ENCODE data around the gene DDX11. TPM values are rescaled to one million over a fixed set of nuclear protein-coding genes. Genes with fewer than 3 reads are reported as not detected.
"Not testable (repeated sequence)": the region's sequence is repeated elsewhere in the genome, so short reads cannot be mapped to it uniquely, and the experiment has no call there.

Gene DDX11
- total RNA-seq, 2 donors from 2014 or later = 15.3 to 96.1 TPM

- H3K9me3 ChIP-seq; H3K4me1 ChIP-seq; H3K4me3 ChIP-seq; DNase-seq; H3K27ac ChIP-seq; H3K36me3 ChIP-seq; H3K9ac ChIP-seq (ENCODE audit: low read depth in 2 of 2, low read length in 2 of 2); intact Hi-C loops (cut with DNase I): not testable (repeated sequence)
- peaks cover 10% of the 10 kb centered on the region for H3K27me3 ChIP-seq
Observed at GRCh38 chr12:31116846-31117202, 43.2 kb downstream of the DDX11 start.

GRCh38 chr12:31117203-31118011 is 43.7 kb downstream of the DDX11 start:
- Histone ChIP-seq H3K9ac (ENCODE audit: low read depth in 2 of 2, low read length in 2 of 2) (peak overlapping the region in 1 of 2 donors; percentile 66), H3K4me3 (peak overlapping the region; percentile 37), H3K9me3 (no peaks in the 10 kb centered on the region), H3K4me1 (no peaks in the 10 kb centered on the region), H3K36me3 (no peaks in the 10 kb centered on the region), H3K27ac (no peak overlapping the region), H3K27me3 (peaks cover 10% of the 10 kb centered on the region)
- TF ChIP-seq CTCF (IDR thresholded peaks at IDR 0.05) = peak; percentile 50
- DNase-seq = peak; percentile 67
- intact Hi-C loops (cut with DNase I) = no loop called here

GRCh38 chr12:31118347-31119191 is 44.9 kb downstream of the DDX11 start:
- Histone ChIP-seq H3K36me3 (no peaks in the 10 kb centered on the region), H3K4me1 (no peaks in the 10 kb centered on the region), H3K9me3 (no peaks in the 10 kb centered on the region), H3K4me3 (peak overlapping the region; percentile 25), H3K9ac (ENCODE audit: low read depth in 2 of 2, low read length in 2 of 2) (peak overlapping the region in 1 of 2 donors; percentile 39), H3K27ac (no peak overlapping the region), H3K27me3 (peaks cover 10% of the 10 kb centered on the region)
- intact Hi-C loops (cut with DNase I) = no loop called here
- TF ChIP-seq CTCF (IDR thresholded peaks at IDR 0.05) = no peak
- DNase-seq = no peak

- intact Hi-C loops (cut with DNase I) = no loop called here
- DNase-seq = no peak
- H3K27ac ChIP-seq = no peak overlapping the region
- peaks cover 10% of the 10 kb centered on the region for H3K27me3 ChIP-seq
- H3K9me3 ChIP-seq = no peaks in the 10 kb centered on the region
- H3K4me1 ChIP-seq = no peaks in the 10 kb centered on the region
- no peaks in the 10 kb centered on the region for H3K36me3 ChIP-seq
- H3K4me3 ChIP-seq = peak overlapping the region; percentile 25
- no peak for TF ChIP-seq CTCF (IDR thresholded peaks at IDR 0.05)
- peak overlapping the region in 1 of 2 donors; percentile 27 for H3K9ac ChIP-seq (ENCODE audit: low read depth in 2 of 2, low read length in 2 of 2)
Observed at GRCh38 chr12:31119192-31119802, 45.6 kb downstream of the DDX11 start.

GRCh38 chr12:31119803-31120211 is 46.1 kb downstream of the DDX11 start:
- H3K4me3 ChIP-seq = no peak overlapping the region
- intact Hi-C loops (cut with DNase I) = no loop called here
- no peak for DNase-seq

More at GRCh38 chr12:31119803-31120211, 46.1 kb downstream of the DDX11 start:
- no peaks in the 10 kb centered on the region for H3K9me3 ChIP-seq
- H3K27me3 ChIP-seq = peaks cover 10% of the 10 kb centered on the region
- H3K4me1 ChIP-seq = no peaks in the 10 kb centered on the region
- no peak for TF ChIP-seq CTCF (IDR thresholded peaks at IDR 0.05)
- no peaks in the 10 kb centered on the region for H3K36me3 ChIP-seq
- H3K9ac ChIP-seq (ENCODE audit: low read depth in 2 of 2, low read length in 2 of 2) = no peak overlapping the region
- H3K27ac ChIP-seq = no peak overlapping the region

Data from colonic mucosa (tissue), 4 donors.